Vagina (tissue), 2 donors: ENCODE results near the gene ATXN7L3. TPM values are rescaled to one million over a fixed set of nuclear protein-coding genes. Genes with fewer than 3 reads are reported as not detected.

ENCODE experiments used
- DNase-seq, 2 donors: peaks; one replicate each; pipeline ENCODE4 v3.0.0-alpha.2; 2017; ENCODE audit errors: extremely low spot score in 2 of 2
- H3K27ac ChIP-seq: fragments of 200-600 bp; sonication (generic); one replicate; pipeline ENCODE4 v1.5.1; 2019
- H3K27me3 ChIP-seq: fragments of 200-600 bp; sonication (generic); one replicate; pipeline ENCODE4 v1.5.1; 2019
- H3K36me3 ChIP-seq, 2 donors: fragments of 200-600 bp; sonication (generic); one replicate each; pipeline ENCODE4 v1.5.1; 2017 to 2019
- H3K4me1 ChIP-seq: fragments of 200-600 bp; sonication (generic); one replicate; pipeline ENCODE4 v1.5.1; 2019
- H3K4me3 ChIP-seq, 2 donors: fragments of 200-600 bp; sonication (generic); 1 replicate in 1 of 2; 2 replicates in 1 of 2; pipeline ENCODE4 v1.5.1; 2016 to 2019
- H3K9me3 ChIP-seq: fragments of 200-600 bp; sonication (generic); one replicate; pipeline ENCODE4 v1.5.1; 2019
- POLR2A ChIP-seq, 2 donors: fragments of 450-650 bp; IDR thresholded peaks; one replicate each; pipeline ENCODE4 v1.6.1; 2017; ENCODE audit warnings: antibody characterized with exemption in 2 of 2, mild to moderate bottlenecking in 2 of 2, moderate library complexity in 2 of 2
- POLR2AphosphoS5 ChIP-seq, 2 donors: sonication (generic); formaldehyde crosslinking; IDR thresholded peaks; one replicate each; pipeline ENCODE4 v1.9.0; 2017; ENCODE audit warnings: antibody characterized with exemption in 2 of 2, mild to moderate bottlenecking in 2 of 2, low read depth in 1 of 2; ENCODE audit not compliant: insufficient read depth in 1 of 2
- intact Hi-C: fragments of 100-400 bp; cut with DNase I; formaldehyde crosslinking; loops from one replicate; pipeline ENCODE4 v1.15.1; 2023
- total RNA-seq: library from RNA; depleted of rRNA; stranded (reverse); fragments of >200 nt; gene quantifications from one replicate; pipeline ENCODE4 v1.2.3, GENCODE V29; 2016
- TF ChIP-seq, protein P1 (sequence below), 3 experiments: fragments of 450-650 bp in 2 of 3; fragments of 200-600 bp in 1 of 3; sonication (generic) in 1 of 3; IDR thresholded peaks; one replicate each; pipeline ENCODE4 v1.5.1; 2017 to 2019; ENCODE audit warnings: antibody characterized with exemption in 3 of 3, mild to moderate bottlenecking in 2 of 3, moderate library complexity in 2 of 3

Gene ATXN7L3
- total RNA-seq, 1 donor from 2014 or later, result 27.3 TPM

GRCh38 chr17:44170135-44170498 is 29.6 kb downstream of the ATXN7L3 start:
- intact Hi-C loops, result no loop called here
- no peak for DNase-seq
- Histone ChIP-seq H3K4me1 (peaks cover 9% of the 10 kb centered on the region), H3K36me3 (no peaks in the 10 kb centered on the region), H3K9me3 (no peaks in the 10 kb centered on the region), H3K27me3 (no peaks in the 10 kb centered on the region), H3K4me3 (no peak overlapping the region), H3K27ac (peak overlapping the region; percentile 13)
- TF ChIP-seq, protein P1, sequence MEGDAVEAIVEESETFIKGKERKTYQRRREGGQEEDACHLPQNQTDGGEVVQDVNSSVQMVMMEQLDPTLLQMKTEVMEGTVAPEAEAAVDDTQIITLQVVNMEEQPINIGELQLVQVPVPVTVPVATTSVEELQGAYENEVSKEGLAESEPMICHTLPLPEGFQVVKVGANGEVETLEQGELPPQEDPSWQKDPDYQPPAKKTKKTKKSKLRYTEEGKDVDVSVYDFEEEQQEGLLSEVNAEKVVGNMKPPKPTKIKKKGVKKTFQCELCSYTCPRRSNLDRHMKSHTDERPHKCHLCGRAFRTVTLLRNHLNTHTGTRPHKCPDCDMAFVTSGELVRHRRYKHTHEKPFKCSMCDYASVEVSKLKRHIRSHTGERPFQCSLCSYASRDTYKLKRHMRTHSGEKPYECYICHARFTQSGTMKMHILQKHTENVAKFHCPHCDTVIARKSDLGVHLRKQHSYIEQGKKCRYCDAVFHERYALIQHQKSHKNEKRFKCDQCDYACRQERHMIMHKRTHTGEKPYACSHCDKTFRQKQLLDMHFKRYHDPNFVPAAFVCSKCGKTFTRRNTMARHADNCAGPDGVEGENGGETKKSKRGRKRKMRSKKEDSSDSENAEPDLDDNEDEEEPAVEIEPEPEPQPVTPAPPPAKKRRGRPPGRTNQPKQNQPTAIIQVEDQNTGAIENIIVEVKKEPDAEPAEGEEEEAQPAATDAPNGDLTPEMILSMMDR (IDR thresholded peaks at IDR 0.05), result no peak
- TF ChIP-seq POLR2AphosphoS5 (IDR thresholded peaks at IDR 0.05; ENCODE audit: insufficient read depth in 1 of 2, low read depth in 1 of 2), result no peak
- TF ChIP-seq POLR2A (IDR thresholded peaks at IDR 0.05), result no peak

DNA sequence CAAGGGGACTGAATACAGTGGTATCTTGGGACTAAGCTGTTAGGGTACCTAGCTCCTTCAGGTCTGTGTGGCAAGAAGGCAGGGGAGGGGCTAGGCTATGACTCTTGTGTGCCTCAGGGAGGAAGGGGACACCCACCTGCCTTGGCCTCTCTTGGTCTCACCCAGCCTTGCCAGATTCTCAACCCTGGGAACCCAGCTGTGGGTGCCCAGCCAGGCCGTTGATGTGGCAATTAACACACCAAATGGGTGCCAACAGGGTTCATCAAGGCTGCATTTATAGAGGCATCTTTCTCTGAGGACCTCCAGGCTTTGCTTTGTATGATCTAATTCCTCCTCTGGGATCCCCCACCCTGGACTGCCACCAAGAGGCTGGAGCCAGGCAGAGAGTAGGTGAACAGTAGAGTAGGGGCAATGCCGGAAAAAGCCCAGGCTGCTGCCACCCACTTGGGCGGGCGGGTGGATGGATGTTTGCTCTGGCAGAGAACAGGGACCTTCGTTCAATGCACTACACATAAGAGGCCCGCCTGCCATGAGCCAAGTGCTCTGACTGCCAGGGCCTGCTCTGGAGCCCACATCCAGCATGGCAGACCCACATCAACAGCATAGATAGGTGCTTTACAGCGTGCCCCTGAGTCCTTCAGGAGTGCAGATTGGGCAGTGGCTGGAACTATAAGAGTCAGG is 32.4 kb downstream of the ATXN7L3 start:
- TF ChIP-seq, protein P1 (IDR thresholded peaks at IDR 0.05), result no peak
- TF ChIP-seq POLR2AphosphoS5 (IDR thresholded peaks at IDR 0.05; ENCODE audit: insufficient read depth in 1 of 2, low read depth in 1 of 2), result no peak
- TF ChIP-seq POLR2A (IDR thresholded peaks at IDR 0.05), result no peak
- Histone ChIP-seq H3K27me3 (no peaks in the 10 kb centered on the region), H3K4me1 (peaks cover 9% of the 10 kb centered on the region), H3K4me3 (no peak overlapping the region), H3K36me3 (no peaks in the 10 kb centered on the region), H3K9me3 (no peaks in the 10 kb centered on the region), H3K27ac (no peak overlapping the region)
- DNase-seq, result no peak
- intact Hi-C loops, result loop anchor here (10.0 kb wide), 1 partner anchor 223 kb away; the partner anchor contains the start of gene PPY

DNA sequence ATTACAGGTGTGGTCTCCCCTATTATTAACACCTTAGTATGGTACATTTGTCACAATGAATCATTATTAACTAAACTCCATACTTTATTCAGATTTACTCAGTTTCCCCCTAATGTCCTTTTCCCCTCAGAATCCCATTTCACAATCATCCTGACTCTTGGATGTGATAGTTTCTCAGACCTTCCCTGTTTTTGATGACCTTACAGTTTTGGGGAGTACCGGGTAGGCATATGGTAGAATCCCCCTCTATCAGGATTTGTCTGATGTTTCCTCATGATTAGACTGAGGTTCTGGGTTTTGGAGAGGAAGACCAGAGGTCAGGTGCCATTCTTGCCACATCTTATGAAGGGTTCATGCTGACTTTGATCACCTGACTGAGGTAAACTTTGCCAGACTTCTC is 35.2 kb downstream of the ATXN7L3 start:
- intact Hi-C loops, result loop anchor here (10.0 kb wide), 1 partner anchor 220 kb away; the partner anchor contains the start of gene PPY
- no peaks in the 10 kb centered on the region for H3K9me3 ChIP-seq
- DNase-seq, result no peak

GRCh38 chr17:44159519-44160210 is 40.0 kb downstream of the ATXN7L3 start:
- intact Hi-C loops, result loop anchor here (10.0 kb wide), 1 partner anchor 215 kb away; the partner anchor contains the start of gene PPY
- Histone ChIP-seq H3K4me1 (no peaks in the 10 kb centered on the region), H3K9me3 (no peaks in the 10 kb centered on the region), H3K4me3 (no peak overlapping the region), H3K27me3 (no peaks in the 10 kb centered on the region), H3K27ac (no peak overlapping the region), H3K36me3 (no peaks in the 10 kb centered on the region)
- no peak for DNase-seq
- TF ChIP-seq, protein P1 (IDR thresholded peaks at IDR 0.05), result no peak
- TF ChIP-seq POLR2A (IDR thresholded peaks at IDR 0.05), result no peak
- no peak for TF ChIP-seq POLR2AphosphoS5 (IDR thresholded peaks at IDR 0.05; ENCODE audit: insufficient read depth in 1 of 2, low read depth in 1 of 2)

More for the DNA sequence above, 35.2 kb downstream of the ATXN7L3 start:
- no peak overlapping the region for H3K27ac ChIP-seq
- H3K4me3 ChIP-seq, result no peak overlapping the region
- TF ChIP-seq, protein P1 (IDR thresholded peaks at IDR 0.05), result no peak
- TF ChIP-seq POLR2A (IDR thresholded peaks at IDR 0.05), result no peak
- H3K4me1 ChIP-seq, result no peaks in the 10 kb centered on the region
- no peaks in the 10 kb centered on the region for H3K27me3 ChIP-seq
- no peaks in the 10 kb centered on the region for H3K36me3 ChIP-seq

GRCh38 chr17:44155488-44155887 is 44.2 kb downstream of the ATXN7L3 start:
- H3K36me3 ChIP-seq, result no peaks in the 10 kb centered on the region
- DNase-seq, result no peak
- no peaks in the 10 kb centered on the region for H3K27me3 ChIP-seq
- intact Hi-C loops, result no loop called here
- H3K4me1 ChIP-seq, result no peaks in the 10 kb centered on the region
- no peaks in the 10 kb centered on the region for H3K9me3 ChIP-seq
- no peak overlapping the region for H3K27ac ChIP-seq
- TF ChIP-seq POLR2AphosphoS5 (IDR thresholded peaks at IDR 0.05; ENCODE audit: insufficient read depth in 1 of 2, low read depth in 1 of 2), result no peak
- TF ChIP-seq, protein P1 (IDR thresholded peaks at IDR 0.05), result no peak
- no peak for TF ChIP-seq POLR2A (IDR thresholded peaks at IDR 0.05)
- no peak overlapping the region for H3K4me3 ChIP-seq
